Activated CD4-positive, CD25-positive, alpha-beta regulatory T cell treated with anti-CD3 and anti-CD28 coated beads, Interleukin-2, amount 50 U/mL, for 16 hours (primary cell): ENCODE measurements around the gene ANKRD52.
A peak's percentile ranks its signal among the peaks of the same experiment; 100 is the strongest.
"Not testable (repeated sequence)": the region's sequence is repeated elsewhere in the genome, so short reads cannot be mapped to it uniquely, and the experiment has no call there.

Experiments
- DNase-seq: peaks from one replicate; pipeline ENCODE4 v3.0.0-alpha.2; 2020; ENCODE audit warnings: low read depth, low spot score

Gene ANKRD52

GRCh38 chr12:56208006-56208405, 50.2 kb downstream of the ANKRD52 start:
- no peak for DNase-seq

DNA sequence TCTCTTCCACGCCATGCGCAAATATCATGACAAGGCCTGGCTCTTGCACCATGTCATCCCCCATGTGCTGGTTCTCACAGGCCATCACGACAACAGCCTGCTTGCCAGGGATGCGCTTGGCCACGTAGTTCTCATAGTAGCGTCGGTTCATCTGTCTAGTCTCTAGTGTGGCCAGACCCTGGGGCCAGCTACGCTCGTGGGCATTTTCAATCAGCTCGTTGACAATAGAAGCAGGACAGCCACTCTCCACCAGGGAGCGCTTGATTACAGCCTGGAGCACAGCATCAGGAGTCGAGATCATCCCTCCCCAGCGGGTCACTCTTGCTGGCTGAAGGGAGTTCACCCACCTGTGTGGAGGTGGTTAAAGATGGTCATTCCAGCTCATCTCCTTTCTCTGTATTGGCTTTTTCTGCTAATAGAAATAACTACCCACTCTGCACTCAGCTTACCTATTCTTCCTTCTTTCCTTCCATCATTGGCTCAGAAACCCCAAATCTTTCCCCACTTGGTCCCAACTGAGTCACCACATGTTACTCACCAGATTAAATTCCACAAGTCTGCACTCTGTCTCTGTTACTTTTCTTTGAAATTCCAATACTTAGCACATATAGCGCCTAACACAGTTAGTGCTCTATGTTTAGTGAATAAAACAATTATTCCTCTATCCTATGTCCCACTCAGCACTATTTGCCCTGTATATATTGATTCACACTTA, 51.6 kb downstream of the ANKRD52 start:
- no peak for DNase-seq

DNA sequence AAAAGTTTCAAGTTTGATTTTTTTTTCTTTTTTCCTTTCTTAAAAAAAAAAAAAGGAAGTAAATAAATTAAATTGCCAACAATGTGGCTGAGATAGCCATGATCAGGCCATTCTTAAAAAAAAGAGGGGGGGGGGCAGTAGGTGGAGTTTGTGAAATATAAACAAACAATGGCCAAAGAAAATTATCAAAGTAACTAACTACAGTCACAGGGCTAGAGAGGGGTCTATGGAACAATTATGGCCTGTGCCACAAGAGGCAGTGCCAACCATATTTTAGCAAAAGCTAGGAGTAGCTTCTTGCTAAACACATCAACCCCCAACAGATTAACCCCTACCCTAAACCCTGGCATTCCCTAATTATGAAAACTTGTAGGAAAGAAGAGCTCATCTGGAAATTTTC, 52.7 kb downstream of the ANKRD52 start:
- DNase-seq = no peak

DNA sequence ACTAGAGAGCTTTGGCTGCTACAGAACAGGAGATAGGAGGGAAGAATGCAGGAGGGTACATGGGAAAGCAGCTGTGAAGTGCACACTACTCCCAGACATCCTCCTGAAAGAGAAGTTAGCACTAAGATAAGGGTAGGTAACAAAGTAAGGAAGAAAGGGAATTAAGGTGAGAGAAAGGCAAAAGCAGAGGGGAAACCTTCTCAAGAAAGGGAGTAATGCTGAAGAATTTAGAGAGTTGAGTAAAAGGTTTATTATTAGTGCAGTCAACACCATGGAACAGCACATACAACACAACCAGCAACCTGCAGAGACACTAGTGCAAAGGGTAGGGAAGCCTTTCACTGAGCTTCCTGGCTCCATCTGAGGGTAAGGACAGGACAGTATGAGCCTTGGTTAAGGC, 53.9 kb downstream of the ANKRD52 start:
- DNase-seq = no peak

DNA sequence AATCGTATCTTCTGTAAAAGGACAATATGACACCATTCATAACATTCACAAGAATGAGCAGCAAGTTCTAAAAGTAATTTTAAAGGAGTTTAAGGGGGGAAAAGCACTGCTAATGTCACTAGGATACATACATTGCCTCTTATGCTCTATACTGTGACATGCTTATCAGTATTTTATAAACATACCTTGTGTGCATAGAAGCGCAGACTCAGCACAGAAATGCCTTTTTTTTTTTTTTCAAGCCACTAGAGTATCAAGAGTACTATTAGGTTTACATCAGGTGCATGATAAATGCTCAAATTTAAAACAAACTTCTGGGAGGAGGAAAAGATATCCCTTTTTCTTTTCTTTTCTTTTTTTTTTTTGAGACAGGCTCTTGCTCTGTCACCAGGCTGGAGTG, 55.3 kb downstream of the ANKRD52 start:
- DNase-seq = no peak

DNA sequence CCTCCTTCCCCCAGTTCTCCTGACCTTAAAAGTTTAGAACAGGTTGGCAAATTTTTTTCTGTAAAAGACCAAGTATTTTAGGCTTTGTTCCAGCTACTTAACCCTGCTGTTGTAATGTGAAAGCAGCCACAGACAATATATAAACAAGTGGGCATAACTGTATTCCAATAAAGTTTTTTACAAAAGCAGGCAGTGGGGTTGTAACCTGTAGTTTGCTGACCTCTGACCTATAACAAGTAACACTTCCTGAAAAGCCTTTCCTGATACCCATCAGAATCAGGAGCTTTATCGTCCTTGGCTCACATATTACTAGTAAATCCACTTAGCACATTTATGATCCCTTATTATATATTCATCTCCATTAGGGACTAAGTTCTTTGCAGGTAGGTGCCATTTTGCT, 55.8 kb downstream of the ANKRD52 start:
- DNase-seq = no peak

DNA sequence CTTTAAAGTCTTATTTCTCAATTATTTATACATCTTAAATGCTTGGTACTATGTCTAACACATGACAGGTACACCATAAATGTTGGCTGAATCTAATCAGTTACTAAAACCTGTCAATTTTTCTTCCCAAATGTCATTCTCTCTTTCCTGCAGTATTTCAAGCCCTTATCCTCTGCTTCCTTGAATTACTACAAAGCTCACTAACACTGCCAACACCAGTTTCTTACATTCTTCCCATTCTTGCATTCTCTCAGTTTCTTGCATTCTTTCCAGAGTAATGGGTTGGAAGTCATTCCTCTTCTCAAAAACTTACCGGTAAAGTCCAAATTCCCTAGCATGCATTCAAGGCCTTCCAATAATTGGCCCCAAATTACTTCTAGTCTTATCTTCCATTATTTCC, 59.3 kb downstream of the ANKRD52 start:
- no peak for DNase-seq

DNA sequence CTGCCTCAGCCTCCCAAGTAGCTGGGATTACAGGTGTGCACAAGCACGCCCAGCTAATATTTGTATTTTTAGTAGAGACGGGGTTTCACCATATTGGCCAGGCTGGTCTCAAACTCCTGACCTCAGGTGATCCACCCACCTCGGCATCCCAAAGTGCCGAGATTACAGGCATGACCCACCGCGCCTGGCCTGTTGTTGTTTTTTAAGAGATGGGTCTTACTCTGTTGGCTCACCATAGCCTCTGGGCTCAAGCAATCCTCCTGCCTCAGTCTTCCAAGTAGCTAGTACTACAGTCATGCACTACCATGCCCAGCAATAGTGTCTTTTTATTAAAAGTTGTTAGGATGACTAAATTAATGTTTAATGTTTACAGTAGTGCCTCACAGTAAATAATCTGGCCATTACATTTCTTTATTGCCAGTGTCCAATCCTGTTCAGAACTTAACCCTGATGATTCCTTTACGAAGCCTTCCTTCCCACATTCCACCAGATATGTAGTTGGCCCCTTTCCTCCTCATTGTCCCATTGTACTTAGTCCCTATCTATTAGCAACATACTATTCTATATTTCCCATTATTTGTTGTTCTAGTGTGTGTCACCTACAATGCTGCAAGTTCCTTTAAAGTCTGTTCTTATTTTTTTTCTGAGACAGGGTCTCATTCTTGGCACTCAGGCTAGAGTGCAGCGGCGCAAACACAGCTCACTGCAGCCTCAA, 60.1 kb downstream of the ANKRD52 start:
- DNase-seq = no peak

DNA sequence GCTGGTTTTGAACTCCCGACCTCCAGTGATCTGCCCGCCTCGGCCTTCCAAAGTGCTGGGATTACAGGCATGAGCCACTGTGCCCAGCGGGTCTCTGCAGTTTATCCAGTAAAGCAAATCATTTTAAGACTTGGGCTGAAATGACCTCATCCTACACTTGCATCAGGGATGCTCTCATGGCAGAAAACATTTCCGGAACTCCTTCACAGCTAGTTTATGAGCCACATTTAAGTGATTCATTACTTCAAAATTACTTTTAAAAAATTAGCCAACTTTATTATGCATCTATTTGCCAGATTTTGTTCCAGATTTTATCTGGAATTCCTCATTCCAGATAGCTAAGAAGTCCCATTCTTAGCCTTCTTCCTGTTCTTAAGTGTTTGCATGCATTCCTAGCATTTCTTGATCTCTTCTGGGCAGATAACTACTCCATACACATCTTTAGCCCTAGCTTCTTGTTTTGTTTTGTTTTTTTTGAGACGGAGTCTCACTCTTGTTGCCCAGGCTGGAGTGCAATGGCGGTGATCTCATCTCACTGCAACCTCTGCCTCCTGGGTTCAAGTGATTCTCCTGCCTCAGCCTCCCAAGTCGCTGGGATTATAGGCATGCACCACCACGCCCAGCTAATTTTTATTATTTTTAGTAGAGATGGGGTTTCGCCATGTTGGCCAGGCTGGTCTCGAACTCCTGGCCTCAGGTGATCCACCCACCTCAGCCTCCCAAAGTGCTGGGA, 61.2 kb downstream of the ANKRD52 start:
- not testable (repeated sequence) for DNase-seq

- DNase-seq = peak; percentile 69
Observed at GRCh38 chr12:56193025-56193578, 65.1 kb downstream of the ANKRD52 start.

DNA sequence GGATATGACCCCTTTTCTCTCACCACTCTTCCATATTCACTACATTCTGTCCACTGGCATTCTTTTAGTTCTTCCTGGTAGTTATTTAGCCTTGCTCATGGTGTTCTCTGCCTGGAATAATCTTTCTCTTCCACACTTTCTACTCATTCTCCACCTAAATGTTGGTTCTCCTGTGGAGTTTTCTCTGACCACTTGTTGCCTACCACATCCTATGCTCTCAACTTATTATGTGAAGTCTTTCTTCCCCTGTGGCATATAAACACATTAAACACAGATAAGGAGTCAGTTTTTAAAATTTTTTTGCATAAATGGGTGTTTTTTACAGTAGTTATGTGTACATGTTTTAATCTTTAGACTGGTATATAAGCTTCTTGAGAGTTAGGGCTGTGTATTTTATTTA, 65.6 kb downstream of the ANKRD52 start:
- DNase-seq = no peak

GRCh38 chr12:56190695-56191155, 67.5 kb downstream of the ANKRD52 start:
- DNase-seq = no peak

- peak; percentile 54 for DNase-seq
Observed at GRCh38 chr12:56189918-56190694, 68.1 kb downstream of the ANKRD52 start.

- peak; percentile 76 for DNase-seq
Observed at GRCh38 chr12:56189099-56189917, 68.9 kb downstream of the ANKRD52 start, which contains the start of gene SMARCC2. SMARCC2 (minus strand) TSS chr12:56189483; CDS start chr12:56189461, 22 bp downstream.

DNA sequence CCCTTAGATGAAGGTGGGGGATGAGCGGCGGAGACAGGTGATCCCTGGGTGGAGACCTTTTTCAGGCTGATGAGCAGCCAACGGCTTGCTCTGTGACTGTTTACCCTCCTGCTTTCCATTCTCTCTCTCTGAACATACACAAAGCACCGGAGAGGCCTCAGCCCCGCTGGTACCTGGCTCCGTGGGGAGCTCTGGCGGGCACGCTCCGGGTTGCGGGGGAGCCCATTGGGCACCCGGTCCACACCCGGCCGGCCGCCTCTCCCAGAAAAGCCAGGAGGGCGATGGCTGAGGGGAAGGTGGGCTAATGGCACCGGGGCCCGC, 69.4 kb downstream of the ANKRD52 start:
- no peak for DNase-seq

DNA sequence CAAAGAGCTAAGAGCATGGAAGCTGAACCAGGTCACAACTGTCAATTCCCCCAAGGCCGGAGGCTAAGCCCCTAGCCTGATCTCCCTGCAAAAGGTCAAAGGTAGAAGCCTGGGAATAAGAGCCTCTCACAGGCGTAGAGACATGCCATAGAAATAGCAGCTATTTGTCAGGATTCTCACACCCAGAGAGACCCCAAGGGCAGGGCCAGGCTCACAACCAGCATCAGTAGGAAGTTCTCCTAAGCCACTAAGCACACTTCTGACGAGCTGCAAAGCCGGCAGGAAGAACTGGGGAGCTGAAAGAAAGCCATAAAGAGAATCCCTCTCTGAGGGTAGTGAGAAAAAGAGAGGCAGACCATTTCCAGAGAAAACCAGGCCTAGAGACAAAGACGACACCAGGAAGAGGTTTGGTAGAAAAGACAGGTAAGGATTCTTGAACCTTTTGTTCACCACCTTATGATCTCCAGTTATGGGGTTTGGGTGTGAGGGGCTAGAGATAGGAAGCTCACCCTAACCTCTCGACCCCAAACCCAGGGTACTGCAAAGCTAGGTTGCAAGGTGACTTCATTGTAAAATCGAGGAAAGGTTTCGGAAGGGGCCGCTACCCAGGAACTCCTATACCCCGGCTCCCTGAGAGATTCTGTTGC, 69.9 kb downstream of the ANKRD52 start:
- DNase-seq = no peak
